HG03571 (cell line): ENCODE results near the gene ATOX1.

Experiments used
- ATAC-seq: cut with Tn5 transposase; IDR thresholded peaks from one replicate; pipeline ENCODE4 v1.9.1; 2021; ENCODE audit not compliant: unreplicated experiment

ATOX1 gene

DNA sequence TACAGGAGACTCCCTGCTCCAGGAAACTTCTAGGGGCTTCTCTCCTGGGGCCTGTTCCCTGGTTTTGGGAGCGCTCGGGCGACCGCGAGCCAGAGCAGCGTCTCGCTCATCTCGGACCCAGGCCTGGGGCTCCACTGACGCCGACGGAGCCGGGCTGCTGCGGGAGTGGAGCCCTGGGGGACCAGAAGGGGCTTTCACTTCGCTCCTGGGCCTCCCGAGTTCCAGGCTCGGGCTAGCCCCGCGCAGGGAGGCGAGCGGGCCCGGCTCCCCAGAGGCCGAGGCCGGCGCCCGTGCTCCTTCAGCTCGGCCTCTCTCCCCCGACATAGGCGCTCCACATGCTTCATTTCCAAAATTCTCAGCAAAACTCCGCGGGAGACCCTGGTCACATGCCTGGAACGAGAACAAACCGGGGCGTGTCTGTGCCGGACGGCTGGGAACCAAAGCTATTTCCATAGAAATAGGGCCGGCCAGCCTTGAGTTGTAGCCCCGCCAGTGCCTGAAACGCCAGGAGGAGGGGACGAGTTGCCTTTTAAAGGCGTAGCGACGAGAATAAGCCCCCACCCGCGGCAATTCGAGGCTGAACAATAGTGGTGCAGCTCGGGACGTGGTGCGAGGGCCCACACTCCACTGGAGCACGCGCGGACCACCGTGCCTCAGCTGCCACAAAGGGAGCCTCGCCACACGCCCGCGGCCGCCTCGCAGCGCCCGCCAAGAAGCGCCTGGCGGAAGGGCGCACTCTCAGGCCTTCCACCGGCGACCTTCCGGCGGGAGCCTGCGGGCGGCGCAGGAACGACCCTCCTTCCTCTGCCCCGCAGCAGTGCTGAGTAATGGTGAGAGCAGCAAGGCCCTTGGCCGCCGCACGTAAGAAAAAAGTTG, 12.2 kb upstream of the ATOX1 start:
- ATAC-seq: peak; percentile 26

DNA sequence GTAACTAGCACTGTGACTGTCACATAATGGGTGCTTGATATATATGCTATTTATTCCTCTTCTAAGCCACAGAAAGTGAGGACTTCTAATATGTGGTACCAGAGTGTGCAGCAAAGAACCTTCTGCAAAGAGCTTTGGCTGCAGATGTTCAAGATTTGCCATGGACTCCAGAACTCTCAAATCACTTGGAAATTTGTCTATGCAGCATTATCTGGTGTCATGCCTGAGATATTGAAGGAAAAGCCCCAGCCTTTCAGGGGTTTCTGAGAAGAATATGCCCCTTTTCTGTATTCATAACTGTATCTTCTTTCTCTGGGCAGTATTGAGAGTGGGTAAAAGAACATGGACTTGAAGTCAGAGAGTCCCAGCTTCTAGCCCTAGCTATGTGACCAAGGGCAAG, 8.5 kb upstream of the ATOX1 start:
- no peak for ATAC-seq

DNA sequence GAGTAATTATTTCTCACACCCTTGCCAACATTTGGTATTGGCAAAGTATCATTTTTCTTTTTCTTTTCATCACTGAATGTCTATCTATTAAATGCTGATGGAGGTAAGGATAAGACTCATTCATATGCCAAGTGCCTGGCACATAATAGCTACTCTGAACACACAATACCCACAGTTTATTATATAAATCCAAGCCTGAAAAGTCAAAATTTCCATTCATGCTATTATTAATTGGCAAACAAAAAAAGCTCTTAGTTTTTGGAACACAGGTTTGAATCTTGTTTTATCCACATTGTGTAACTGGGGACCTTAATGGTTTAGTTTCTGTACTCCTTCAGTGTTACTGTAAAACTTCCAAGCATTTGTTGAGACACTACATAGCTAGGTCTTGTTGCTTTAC, 6.4 kb upstream of the ATOX1 start:
- ATAC-seq: no peak

DNA sequence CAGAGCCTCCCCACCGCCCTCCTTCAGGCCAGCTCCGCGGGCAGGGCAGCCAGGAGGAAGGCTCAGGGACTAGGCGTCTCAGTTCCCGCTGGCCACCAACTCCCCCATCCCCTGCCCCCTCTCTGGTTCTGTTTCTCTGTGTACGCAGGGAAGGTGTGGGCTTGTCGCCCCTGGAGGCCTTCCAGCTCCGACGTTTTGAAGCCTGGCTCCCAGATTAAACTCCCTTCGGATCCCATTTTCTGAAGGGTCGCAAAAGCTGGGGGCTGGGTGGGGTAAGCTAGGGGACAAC, 346 bp downstream of the ATOX1 start:
- no peak for ATAC-seq

DNA sequence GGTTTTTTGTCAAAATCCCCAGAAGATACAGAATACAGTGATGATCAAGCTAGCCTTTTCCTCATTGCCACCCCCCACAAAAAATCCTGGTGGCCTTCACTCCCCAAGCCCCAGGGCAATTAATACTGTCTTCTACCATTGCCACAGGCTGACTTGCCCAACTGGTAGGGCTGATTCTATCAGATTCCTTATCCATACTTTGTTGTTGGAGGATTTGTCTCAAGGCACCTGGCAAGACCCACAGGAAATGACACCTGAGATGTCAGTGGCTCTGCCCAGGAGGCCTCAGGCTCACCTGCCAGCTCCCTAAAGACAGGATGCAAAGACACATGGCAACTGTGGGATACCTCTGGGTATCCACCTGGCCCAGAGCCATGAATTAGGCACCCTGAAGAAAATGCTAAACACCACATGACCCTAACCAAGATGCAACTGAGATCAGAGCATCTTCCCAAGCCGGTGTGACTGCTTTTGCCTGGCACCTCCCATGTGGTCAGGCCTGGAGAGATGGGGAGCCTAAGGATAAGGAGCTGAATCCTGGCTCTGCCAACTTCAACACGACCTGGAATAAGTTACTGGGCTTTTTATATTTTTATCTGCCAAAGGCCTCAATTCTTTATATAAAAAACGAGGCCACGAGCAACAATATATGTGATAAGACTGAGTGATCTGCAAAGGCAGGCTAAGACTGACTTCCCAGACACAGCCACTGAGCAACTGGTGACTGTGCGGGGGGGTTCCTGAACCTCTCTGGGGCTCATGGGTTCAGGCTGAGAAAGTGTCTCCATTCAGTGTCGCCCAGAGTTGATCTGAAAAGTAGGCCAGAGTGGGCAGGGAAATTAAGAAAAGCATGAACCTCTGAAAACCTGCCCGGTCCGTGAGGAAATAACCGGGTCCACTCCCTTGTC, 944 bp downstream of the ATOX1 start:
- no peak for ATAC-seq

DNA sequence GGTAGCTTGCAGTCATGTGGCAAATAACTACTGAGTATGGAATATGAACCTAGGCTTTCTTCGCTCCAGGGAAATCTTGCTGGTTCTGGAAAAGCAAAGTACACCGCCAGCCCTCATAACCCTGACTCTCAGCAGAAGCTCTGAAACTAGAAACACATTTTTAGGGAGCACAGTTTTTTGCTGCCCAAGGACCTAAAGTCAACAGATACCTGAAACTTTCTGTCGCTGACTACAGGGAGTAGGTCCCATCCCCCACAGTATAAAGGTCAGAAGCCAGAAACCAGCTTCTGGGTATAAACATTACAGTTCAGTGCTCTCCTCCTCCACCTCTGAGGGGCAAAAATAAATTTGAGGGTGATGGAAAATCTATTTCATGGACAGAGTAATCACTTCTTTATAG, 3.0 kb downstream of the ATOX1 start:
- ATAC-seq: no peak

DNA sequence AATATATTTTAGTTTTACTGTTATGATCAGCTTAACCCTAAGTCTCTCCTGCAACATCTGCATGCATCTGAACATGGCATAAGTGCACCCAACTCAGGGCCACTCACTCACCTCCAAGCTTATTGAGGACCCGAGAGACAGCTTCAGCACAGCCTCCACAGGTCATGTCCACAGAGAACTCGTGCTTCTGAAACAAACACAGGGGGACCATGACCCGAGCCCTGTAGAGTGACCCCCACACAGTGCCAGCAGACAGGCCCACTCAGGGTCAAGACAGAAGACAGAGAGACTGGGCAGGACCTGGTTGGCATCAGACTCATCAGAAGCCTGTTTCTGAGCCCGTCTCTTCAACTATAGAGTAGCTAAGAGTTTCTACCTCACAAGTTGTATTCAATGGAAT, 6.8 kb downstream of the ATOX1 start:
- no peak for ATAC-seq

DNA sequence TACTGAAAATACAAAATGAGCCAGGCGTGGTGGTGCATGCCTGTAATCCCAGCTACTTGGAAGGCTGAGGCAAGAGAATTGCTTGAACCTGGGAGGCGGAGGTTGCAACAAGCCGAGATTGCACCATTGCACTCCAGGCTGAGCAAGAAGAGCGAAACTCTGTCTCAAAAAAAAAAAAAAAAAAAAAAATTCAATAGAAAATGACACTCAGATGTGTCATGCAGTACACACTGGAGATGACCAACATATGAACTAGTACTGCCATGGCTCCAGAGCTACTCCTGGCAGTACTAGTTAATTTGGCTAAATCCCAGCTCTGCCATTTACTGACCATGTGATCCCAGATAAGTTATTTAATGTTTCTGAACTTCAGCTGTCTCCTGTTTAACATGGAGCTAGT, 7.3 kb downstream of the ATOX1 start:
- ATAC-seq: no peak

DNA sequence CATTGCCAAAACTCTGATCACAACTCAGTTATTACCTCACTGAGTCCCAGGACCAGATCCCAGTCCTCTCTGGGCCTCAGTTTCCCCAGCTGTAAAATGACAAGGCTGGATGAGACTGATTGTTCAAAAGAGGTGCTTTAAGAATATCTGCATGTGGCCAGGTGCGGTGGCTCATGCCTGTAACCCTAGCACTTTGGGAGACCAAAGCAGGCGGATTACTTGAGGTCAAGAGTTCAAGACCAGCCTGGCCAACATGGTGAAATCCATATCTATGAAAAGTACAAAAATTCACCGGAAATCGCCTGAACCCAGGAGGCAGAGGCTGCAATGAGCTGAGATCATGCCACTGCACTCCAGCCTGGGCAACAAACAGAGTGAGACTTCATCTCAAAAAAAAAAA, 8.3 kb downstream of the ATOX1 start:
- ATAC-seq: no peak

DNA sequence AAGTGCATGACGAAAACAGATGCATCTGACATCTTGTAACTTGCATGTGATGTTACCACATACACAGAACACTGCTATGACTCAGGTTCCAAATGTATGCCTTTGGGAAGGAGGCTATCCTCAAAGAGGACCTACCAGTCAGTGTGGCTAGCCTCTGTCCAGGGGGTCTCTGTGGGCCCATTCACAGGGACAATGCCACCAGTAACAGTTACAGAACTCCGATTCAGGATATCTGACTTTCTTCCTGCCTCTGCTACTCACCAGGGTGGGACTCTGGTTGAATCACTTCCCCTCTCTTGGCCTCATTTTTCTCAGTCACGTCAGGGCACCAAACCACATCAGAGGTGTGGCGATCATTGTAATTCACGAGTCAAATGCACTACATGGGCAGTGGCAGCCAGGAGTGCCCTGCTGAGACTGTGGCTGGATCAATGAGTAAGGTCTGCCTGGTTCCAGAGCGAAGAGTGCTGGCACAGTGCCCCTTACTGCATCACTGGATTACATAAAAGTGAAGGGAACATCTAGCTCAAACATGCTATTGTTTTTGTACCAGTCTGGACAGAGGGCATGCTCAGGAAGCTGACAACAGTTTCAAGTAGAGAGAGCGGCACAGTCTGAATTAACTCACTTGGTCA, 13.2 kb downstream of the ATOX1 start:
- no peak for ATAC-seq

DNA sequence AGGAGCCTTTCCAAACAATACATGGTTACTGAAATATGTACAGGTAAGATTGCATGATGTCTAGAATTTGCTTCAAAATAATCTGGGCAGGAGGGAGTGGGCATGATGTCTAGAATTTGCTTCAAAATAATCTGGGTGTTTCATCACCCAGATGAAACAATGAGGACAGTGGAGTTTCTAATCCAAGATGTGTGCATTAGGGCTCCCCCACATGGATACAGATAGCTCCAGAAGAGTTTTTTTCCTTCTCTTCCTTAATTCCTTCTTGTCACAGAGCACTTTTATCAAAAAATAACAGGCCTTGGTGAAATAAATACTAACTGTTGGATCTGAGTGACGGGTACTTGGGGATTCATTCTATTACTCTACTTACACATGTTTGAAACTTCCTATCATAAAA, 14.9 kb downstream of the ATOX1 start:
- ATAC-seq: no peak

DNA sequence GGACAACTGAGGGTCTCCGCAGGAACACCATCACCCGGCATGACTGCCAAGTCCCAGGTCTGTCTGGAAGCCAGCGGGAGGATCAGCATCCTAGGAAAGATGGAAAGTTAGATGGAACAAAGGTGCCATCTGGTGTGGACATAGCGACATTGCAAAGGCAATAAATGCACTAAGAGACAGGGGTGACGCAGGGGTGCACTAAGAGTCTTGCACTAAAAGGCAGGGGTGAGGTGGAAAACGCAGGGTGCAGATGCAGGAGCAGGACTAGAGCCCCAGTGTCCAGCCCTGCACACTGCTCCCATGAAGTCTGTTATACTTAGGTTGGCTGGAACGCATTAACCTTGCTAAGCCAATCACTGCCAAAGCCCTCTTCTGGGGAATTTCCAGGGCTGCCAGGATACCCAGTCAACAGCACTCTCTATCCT, 15.5 kb downstream of the ATOX1 start:
- ATAC-seq: no peak

DNA sequence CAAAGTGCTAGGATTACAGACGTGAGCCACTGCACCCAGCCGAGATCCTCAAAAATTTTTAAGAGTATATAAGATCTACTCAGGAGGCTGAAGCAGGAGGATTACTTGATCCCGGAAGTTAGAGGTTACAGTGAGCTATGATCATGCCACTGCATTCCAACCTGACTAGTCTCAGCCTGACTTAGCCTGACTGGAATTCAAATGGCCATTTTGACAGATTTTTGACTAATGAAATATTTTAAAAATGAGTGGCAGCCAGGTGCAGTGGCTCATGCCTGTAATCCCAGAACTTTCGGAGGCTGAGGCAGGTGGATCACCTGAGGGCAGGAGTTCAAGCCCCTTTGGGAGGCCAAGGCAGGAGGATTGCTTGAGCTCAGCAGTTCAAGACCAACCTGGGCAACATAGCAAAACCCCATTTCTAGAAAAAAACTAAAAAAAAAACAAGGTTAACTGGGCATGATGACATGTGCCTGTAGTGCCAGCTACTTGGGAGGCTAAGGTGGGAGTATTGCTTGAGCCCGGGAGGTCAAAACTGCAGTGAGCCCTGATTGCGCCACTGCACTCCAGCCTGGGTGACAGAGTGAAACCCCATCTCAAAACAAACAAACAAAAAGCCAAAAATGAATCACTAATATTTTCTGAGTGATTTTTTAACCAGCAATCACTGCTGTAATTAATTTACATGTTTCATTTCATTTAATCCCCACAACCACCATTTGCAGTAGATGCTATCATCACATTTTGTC, 16.6 kb downstream of the ATOX1 start:
- no peak for ATAC-seq

DNA sequence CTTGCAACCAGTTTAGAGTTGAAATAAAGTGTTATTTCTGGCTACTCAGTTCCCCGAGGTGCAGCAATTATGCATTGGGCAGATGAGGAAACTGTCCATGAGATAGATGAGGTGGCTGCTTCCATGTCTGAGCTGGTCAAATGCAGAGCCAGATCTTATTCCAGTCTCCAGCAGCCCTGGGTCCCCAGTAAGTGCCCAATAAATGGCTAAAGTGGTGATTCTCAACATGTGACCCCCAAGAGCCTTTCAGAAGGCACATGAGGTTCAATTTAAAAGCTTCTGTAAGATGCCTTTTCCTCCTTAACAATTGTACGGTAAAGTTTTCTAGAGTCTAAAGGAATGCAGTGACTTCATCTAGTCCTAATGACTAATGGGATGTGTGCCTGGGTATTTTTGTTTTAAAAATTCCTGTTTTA, 17.5 kb downstream of the ATOX1 start:
- ATAC-seq: peak; percentile 22

DNA sequence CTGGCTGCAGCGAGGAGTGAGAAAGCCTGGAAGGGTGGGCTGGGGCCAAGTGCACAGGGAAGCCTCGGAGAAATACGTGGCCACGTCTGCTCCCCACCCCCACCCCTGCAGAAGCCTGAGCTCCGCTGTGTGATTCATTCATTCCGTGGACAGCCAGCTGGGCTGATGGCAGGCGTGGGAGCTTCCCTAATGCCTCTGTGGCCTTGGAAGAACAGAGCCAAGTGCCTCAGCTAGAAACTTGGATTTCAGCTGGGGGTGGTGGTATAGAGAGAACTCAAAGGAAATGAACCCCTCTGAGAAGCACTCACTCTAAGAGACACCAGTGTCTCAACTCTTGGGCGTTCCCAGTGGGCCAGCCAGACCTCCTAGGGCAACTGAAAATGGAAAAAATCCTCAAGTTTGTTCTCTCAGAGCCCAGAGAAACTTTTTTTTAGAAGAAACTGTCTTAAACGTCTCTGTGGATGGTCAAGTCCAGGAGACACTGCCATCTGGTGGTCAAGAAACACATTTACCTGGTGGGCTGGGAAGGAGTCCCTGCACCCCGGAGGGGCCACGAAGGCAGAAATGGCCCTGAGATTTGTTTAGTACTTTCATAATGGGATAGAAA, 18.0 kb downstream of the ATOX1 start:
- peak; percentile 66 for ATAC-seq

DNA sequence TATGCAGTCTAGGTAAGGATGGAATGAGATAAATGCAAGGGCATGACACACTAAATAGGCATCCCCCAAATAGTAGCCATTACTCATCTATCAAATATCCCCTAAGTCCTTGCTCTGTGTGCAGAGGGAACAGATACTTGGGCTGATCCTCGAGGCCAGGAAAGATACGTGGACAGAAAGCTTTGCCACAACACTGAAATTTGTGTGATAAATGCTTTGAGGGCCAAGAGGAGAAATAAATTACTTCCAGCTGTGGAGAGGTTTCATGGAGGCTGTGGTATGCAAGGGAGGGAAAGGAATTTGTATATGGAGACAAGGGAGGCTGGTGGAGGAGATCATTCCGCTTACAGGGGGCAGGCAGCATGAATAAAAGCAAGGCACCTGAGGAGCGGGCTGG, 18.5 kb downstream of the ATOX1 start:
- ATAC-seq: no peak

DNA sequence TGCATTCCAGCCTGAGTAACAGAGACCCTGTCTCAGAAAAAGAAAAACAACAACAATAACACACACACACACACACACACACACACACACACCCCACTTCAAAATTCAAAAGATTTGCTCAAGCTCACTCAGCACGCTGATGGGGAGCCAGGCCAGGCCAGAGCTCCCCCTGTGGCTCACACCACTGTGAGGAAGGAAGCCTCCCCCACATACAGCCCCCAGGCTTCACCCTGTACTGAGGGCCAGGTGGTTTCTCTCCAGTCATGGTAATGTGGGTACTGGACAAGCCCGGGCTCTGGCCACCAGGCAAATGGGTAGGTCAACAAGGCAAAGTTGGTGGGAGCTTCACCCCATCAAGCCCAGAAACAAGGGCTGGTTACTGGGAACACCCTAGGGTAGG, 19.0 kb downstream of the ATOX1 start:
- no peak for ATAC-seq

DNA sequence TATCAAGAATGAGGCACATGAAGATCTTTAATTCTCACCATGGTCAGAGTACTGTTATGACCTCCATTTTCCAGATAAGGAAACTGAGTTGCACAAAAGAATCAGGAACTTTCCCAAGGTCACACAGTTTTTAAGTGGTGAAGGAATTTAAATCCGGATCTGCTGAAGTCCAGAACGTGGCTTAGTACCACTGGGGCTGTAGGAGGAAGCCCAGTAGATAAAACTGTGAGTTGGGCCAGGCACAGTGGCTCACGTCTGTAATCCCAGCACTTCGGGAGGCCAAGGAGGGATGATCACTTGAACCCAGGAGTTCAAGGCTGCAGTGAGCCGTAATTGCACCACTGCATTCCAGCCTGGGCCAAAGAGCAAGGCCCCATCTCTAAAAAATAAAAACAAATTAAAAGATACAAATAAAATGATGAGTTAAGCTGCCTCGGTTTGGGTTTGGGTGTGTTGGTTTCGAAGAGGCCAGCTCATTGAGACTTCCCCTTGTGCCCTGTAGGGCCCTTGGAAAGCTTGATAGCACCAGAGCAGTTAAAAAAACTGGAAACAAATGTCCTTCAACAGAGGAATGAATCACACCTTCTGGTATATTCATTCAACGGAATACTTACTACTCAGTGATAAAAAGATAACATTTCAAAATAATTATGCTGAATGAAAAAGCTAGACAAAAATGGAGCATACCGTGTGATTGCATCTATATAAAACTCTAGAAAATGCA, 20.1 kb downstream of the ATOX1 start:
- no peak for ATAC-seq

DNA sequence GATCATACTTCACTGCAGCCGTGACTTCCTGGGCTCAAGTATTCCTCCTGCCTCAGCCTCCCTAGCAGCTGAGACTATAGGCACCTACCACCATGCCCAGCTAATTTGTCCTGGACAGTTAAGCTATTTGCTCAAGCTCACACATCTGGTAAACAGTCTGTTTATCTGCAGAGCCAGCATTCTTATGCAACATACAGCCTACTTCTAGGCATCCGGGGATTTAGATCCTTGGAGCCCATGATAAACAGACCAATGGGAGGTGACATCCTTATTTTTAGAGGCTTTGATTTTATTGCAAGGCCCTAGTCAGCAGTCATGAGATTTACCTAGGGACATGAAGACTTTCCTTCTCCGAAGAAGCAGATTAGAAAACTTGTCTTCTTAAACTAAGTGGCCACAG, 21.0 kb downstream of the ATOX1 start:
- ATAC-seq: no peak

DNA sequence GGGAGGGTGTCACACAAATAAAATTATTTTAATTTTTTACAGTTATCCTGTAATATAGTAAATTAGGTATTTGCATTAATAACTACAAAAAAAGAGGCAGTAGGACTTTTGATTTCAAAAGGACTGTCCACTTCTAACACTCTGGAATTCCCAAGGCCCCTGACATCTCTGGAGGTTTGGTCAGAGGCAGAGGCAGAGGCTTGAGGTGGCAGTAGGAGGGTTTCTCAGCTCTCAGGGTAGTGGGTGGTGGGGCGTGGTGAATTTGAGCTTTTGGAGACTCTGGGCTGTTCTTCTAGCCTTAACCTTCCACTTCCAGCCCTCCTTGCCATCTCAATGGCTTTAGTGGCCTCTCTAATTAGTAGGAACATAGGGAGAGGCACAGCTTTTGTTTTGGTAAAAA, 22.8 kb downstream of the ATOX1 start:
- ATAC-seq: no peak
